Gastrocnemius medialis (tissue), 4 donors: ENCODE measurements around the gene RAB25.

ENCODE experiments used
- POLR2A ChIP-seq, 2 donors: fragments of 450-650 bp; IDR thresholded peaks; one replicate each; pipeline ENCODE4 v1.6.1; 2017; ENCODE audit warnings: antibody characterized with exemption in 2 of 2, mild to moderate bottlenecking in 2 of 2, moderate library complexity in 2 of 2
- TF ChIP-seq, protein P1 (sequence below), 5 experiments: fragments of 450-650 bp in 3 of 5; fragments of 200-600 bp in 2 of 5; sonication (generic) in 2 of 5; IDR thresholded peaks in 4 of 5; conservative IDR thresholded peaks in 1 of 5; 1 replicate in 4 of 5; 2 replicates in 1 of 5; pipeline ENCODE4 v1.5.1; 2016 to 2019; ENCODE audit warnings: antibody characterized with exemption in 5 of 5, mild to moderate bottlenecking in 3 of 5, moderate library complexity in 3 of 5

DNA sequence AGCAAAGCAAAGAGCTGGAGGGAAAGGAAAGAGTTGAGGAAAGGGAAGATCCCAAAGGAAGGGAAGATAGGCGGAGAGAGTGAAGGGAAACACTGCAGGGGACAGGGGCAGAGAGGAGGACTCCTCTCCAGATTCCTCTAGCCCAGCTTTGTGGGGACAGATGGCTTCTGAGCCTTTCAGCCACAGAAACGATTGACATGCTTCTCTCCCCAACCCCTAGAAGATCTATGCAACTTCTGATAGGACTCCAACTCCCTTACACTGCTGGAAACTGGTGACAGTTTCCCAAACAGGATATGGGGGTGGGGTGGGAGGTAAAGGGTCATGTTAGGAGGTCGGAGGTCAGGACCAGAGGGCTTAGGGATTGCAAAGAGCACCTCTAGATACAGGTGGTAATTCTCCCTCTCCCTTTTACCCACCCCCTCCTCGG is 14.8 kb downstream of the RAB25 start:
- TF ChIP-seq, protein P1, sequence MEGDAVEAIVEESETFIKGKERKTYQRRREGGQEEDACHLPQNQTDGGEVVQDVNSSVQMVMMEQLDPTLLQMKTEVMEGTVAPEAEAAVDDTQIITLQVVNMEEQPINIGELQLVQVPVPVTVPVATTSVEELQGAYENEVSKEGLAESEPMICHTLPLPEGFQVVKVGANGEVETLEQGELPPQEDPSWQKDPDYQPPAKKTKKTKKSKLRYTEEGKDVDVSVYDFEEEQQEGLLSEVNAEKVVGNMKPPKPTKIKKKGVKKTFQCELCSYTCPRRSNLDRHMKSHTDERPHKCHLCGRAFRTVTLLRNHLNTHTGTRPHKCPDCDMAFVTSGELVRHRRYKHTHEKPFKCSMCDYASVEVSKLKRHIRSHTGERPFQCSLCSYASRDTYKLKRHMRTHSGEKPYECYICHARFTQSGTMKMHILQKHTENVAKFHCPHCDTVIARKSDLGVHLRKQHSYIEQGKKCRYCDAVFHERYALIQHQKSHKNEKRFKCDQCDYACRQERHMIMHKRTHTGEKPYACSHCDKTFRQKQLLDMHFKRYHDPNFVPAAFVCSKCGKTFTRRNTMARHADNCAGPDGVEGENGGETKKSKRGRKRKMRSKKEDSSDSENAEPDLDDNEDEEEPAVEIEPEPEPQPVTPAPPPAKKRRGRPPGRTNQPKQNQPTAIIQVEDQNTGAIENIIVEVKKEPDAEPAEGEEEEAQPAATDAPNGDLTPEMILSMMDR (IDR thresholded peaks at IDR 0.05 in 4 of 5, conservative IDR thresholded peaks at IDR 0.05 in 1 of 5), result no peak
- no peak for TF ChIP-seq POLR2A (IDR thresholded peaks at IDR 0.05)
